ENCODE data around the gene RASGEF1B. TPM values are rescaled to one million over a fixed set of nuclear protein-coding genes. Genes with fewer than 3 reads are reported as not detected.

RASGEF1B gene
- total RNA-seq, 1 donor, result not detected

GRCh38 chr4:81436941-81437574 is 34.6 kb downstream of the RASGEF1B start:
- no peak for TF ChIP-seq CTCF (IDR thresholded peaks at IDR 0.05; ENCODE audit: insufficient read depth, low read depth, low read length)

DNA sequence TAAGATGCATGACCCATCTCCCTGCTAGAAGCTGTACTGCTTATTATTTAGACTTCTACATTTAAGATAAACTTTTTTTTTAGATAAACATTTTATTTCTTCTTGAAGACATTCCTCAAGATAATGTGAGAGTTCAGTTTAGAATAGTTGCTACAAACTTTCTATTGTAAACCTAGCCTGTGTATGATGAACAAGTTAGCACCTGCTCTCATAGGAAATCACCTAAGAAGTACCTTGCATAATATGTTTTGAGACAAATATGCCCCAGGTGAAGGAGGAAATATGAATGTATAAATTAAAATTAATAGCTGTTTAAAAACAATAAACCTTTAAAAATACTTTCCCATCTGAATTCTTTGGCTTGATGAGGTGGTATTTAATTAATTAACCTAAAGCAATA is 35.6 kb downstream of the RASGEF1B start:
- no peak for DNase-seq (ENCODE audit: low read depth)
- TF ChIP-seq CTCF (IDR thresholded peaks at IDR 0.05; ENCODE audit: insufficient read depth, low read depth, low read length), result no peak
- H3K4me3 ChIP-seq (ENCODE audit: low read depth, low read length), result no peak overlapping the region

More at GRCh38 chr4:81436941-81437574, 34.6 kb downstream of the RASGEF1B start:
- no peak overlapping the region for H3K4me3 ChIP-seq (ENCODE audit: low read depth, low read length)
- no peak for DNase-seq (ENCODE audit: low read depth)

DNA sequence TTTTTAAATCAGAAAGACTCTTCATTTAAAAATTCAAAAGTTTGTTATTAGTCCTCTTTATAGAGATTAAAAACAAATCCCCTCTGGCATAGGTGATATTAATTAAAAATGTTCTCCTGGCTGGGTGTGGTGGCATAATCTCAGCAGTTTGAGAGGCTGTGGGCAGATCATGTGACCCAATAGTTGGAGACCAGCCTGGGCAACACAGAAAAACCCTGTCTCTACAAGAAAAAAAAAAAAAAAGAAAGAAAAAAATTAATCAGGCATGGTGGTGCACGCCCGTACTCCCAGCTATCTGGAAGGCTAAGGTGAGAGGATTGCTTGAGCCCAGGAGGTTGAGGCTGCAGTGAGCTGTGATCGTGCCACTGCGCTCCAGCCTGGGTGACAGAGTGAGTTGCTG is 38.9 kb downstream of the RASGEF1B start:
- DNase-seq (ENCODE audit: low read depth), result no peak
- H3K4me3 ChIP-seq (ENCODE audit: low read depth, low read length), result no peak overlapping the region
- TF ChIP-seq CTCF (IDR thresholded peaks at IDR 0.05; ENCODE audit: insufficient read depth, low read depth, low read length), result no peak

- H3K4me3 ChIP-seq (ENCODE audit: low read depth, low read length), result no peak overlapping the region
- no peak for DNase-seq (ENCODE audit: low read depth)
- TF ChIP-seq CTCF (IDR thresholded peaks at IDR 0.05; ENCODE audit: insufficient read depth, low read depth, low read length), result no peak
Measured at GRCh38 chr4:81431971-81432370, 39.7 kb downstream of the RASGEF1B start.

- no peak for TF ChIP-seq CTCF (IDR thresholded peaks at IDR 0.05; ENCODE audit: insufficient read depth, low read depth, low read length)
- H3K4me3 ChIP-seq (ENCODE audit: low read depth, low read length), result no peak overlapping the region
- no peak for DNase-seq (ENCODE audit: low read depth)
Measured at GRCh38 chr4:81429607-81430006, 42.1 kb downstream of the RASGEF1B start.

GRCh38 chr4:81429031-81429430 is 42.7 kb downstream of the RASGEF1B start:
- no peak for TF ChIP-seq CTCF (IDR thresholded peaks at IDR 0.05; ENCODE audit: insufficient read depth, low read depth, low read length)
- H3K4me3 ChIP-seq (ENCODE audit: low read depth, low read length), result no peak overlapping the region
- DNase-seq (ENCODE audit: low read depth), result no peak

GRCh38 chr4:81428002-81428401 is 43.7 kb downstream of the RASGEF1B start:
- TF ChIP-seq CTCF (IDR thresholded peaks at IDR 0.05; ENCODE audit: insufficient read depth, low read depth, low read length), result no peak
- no peak for DNase-seq (ENCODE audit: low read depth)
- no peak overlapping the region for H3K4me3 ChIP-seq (ENCODE audit: low read depth, low read length)
